SK-N-SH treated with all-trans-retinoic acid at 6 μM for 48 hours (cell line): ENCODE data around the gene BRD9.

ENCODE experiments used
- ATAC-seq: fragments of 200-7000 bp; cut with Tn5 transposase; 3 replicates; pipeline ENCODE4 v1.9.1; 2020; ENCODE audit warnings: mild to moderate bottlenecking, moderate library complexity
- ARNTL ChIP-seq: fragments of 450-650 bp; formaldehyde crosslinking; IDR thresholded peaks from 2 replicates; pipeline ENCODE4 v1.5.0; 2020; ENCODE audit warnings: low read depth, mild to moderate bottlenecking, moderate library complexity, borderline replicate concordance
- CREB5 ChIP-seq: fragments of 250-450 bp; sonication (Bioruptor Pico); IDR thresholded peaks from 2 replicates; pipeline ENCODE4 v1.5.1; 2020; ENCODE audit warnings: low read depth, mild to moderate bottlenecking, moderate library complexity
- CSDC2 ChIP-seq: fragments of 250-450 bp; sonication (Bioruptor Pico); IDR thresholded peaks from 2 replicates; pipeline ENCODE4 v1.5.0; 2020; ENCODE audit warnings: mild to moderate bottlenecking, moderate library complexity
- CSRNP3 ChIP-seq: fragments of 250-450 bp; sonication (Bioruptor Pico); IDR thresholded peaks from 2 replicates; pipeline ENCODE4 v1.5.1; 2021; ENCODE audit warnings: mild to moderate bottlenecking, moderate library complexity
- ESRRG ChIP-seq: fragments of 250-450 bp; sonication (Bioruptor Pico); IDR thresholded peaks from 2 replicates; pipeline ENCODE4 v1.6.1; 2021; ENCODE audit warnings: mild to moderate bottlenecking
- GLIS3 ChIP-seq: fragments of 250-450 bp; sonication (Bioruptor Pico); IDR thresholded peaks from 2 replicates; pipeline ENCODE4 v1.5.0; 2020; ENCODE audit warnings: mild to moderate bottlenecking, moderate library complexity
- ISL1 ChIP-seq: fragments of 250-450 bp; sonication (Bioruptor Pico); IDR thresholded peaks from 2 replicates; pipeline ENCODE4 v2.1.2; 2022; ENCODE audit warnings: mild to moderate bottlenecking, moderate library complexity
- OSR1 ChIP-seq: fragments of 250-450 bp; sonication (Bioruptor Pico); IDR thresholded peaks from 2 replicates; pipeline ENCODE4 v1.8.0; 2022; ENCODE audit warnings: moderate library complexity, mild to moderate bottlenecking, inconsistent platforms
- PATZ1 ChIP-seq: fragments of 250-450 bp; sonication (Bioruptor Pico); IDR thresholded peaks from 2 replicates; pipeline ENCODE4 v1.8.0; 2020; ENCODE audit warnings: mild to moderate bottlenecking, moderate library complexity, borderline replicate concordance
- POU6F1 ChIP-seq: fragments of 250-450 bp; sonication (Bioruptor Pico); IDR thresholded peaks from 2 replicates; pipeline ENCODE4 v1.8.0; 2021; ENCODE audit warnings: low read depth, mild to moderate bottlenecking, moderate library complexity, borderline replicate concordance
- PPARA ChIP-seq: fragments of 250-450 bp; sonication (Bioruptor Pico); IDR thresholded peaks from 2 replicates; pipeline ENCODE4 v1.5.0; 2020; ENCODE audit warnings: mild to moderate bottlenecking, borderline replicate concordance
- TOX ChIP-seq: fragments of 250-450 bp; sonication (Bioruptor Pico); IDR thresholded peaks from 2 replicates; pipeline ENCODE4 v1.8.0; 2021; ENCODE audit warnings: mild to moderate bottlenecking, moderate library complexity, borderline replicate concordance
- TSHZ2 ChIP-seq: fragments of 250-450 bp; sonication (Bioruptor Pico); IDR thresholded peaks from 2 replicates; pipeline ENCODE4 v1.5.0; 2020; ENCODE audit warnings: mild to moderate bottlenecking, moderate library complexity
- ZC3H10 ChIP-seq: fragments of 250-450 bp; sonication (Bioruptor Pico); IDR thresholded peaks from 2 replicates; pipeline ENCODE4 v1.5.1; 2021; ENCODE audit warnings: mild to moderate bottlenecking, moderate library complexity
- ZFP3 ChIP-seq: fragments of 250-450 bp; sonication (Bioruptor Pico); IDR thresholded peaks from 2 replicates; pipeline ENCODE4 v1.5.0; 2020; ENCODE audit warnings: mild to moderate bottlenecking, moderate library complexity
- ZNF565 ChIP-seq: fragments of 450-650 bp; formaldehyde crosslinking; conservative IDR thresholded peaks from 2 replicates; pipeline ENCODE4 v1.5.0; 2020; ENCODE audit warnings: low read depth, mild to moderate bottlenecking, moderate library complexity

Gene BRD9

GRCh38 chr5:926417-927171 lies 34.0 kb upstream of the BRD9 start (continued):
- TF ChIP-seq POU6F1 (CRISPR knock-in tag) (no peak), ISL1 (no peak), TSHZ2 (CRISPR knock-in tag) (no peak), ZC3H10 (CRISPR knock-in tag) (no peak), GLIS3 (CRISPR knock-in tag) (no peak), PPARA (no peak), PATZ1 (CRISPR knock-in tag) (no peak), ESRRG (CRISPR knock-in tag) (no peak)

- peak; percentile 99 for ATAC-seq
These were observed 30.8 kb upstream of the BRD9 start for GRCh38 chr5:923281-923873.

GRCh38 chr5:922436-923280 lies 30.1 kb upstream of the BRD9 start:
- ATAC-seq, result peak; percentile 20
- TF ChIP-seq GLIS3 (CRISPR knock-in tag) (no peak), TSHZ2 (CRISPR knock-in tag) (no peak), ZC3H10 (CRISPR knock-in tag) (no peak), ZNF565 (CRISPR knock-in tag) (no peak), CSDC2 (CRISPR knock-in tag) (no peak), ESRRG (CRISPR knock-in tag) (no peak), PATZ1 (CRISPR knock-in tag) (no peak), CSRNP3 (CRISPR knock-in tag) (no peak), CREB5 (no peak), OSR1 (CRISPR knock-in tag) (no peak)

More at GRCh38 chr5:923281-923873, 30.8 kb upstream of the BRD9 start:
- TF ChIP-seq PPARA (no peak), ZFP3 (no peak), ZC3H10 (CRISPR knock-in tag) (no peak), CSDC2 (CRISPR knock-in tag) (no peak), TOX (CRISPR knock-in tag) (no peak), CREB5 (no peak), ARNTL (CRISPR knock-in tag) (no peak)
